SU-DHL-6 (cell line): ENCODE data around the gene LRRC73.
"Not testable (repeated sequence)": the region's sequence is repeated elsewhere in the genome, so short reads cannot be mapped to it uniquely, and the experiment has no call there.

Source experiments
- H2AFZ ChIP-seq: fragments of 200-600 bp; sonication (generic); 2 replicates; pipeline ENCODE4 v1.6.1; 2014; ENCODE audit warnings: low read depth, mild to moderate bottlenecking, moderate library complexity, mixed read lengths, antibody characterized with exemption, low read length; ENCODE audit not compliant: severe bottlenecking
- H3F3A ChIP-seq: fragments of 200-600 bp; shearing (Covaris generic); 2 replicates; pipeline ENCODE4 v1.6.0; 2016; ENCODE audit warnings: antibody characterized with exemption, mild to moderate bottlenecking; ENCODE audit not compliant: insufficient read depth
- H3K27ac ChIP-seq: fragments of 200-600 bp; sonication (generic); 2 replicates; pipeline ENCODE4 v1.5.1; 2016; ENCODE audit warnings: low read depth, mild to moderate bottlenecking, low read length, moderate library complexity, mixed read lengths
- H3K27me3 ChIP-seq: fragments of 200-600 bp; sonication (generic), shearing (Covaris generic); 2 replicates; pipeline ENCODE4 v1.6.0; 2014; ENCODE audit warnings: mild to moderate bottlenecking, low read length
- H3K36me3 ChIP-seq: fragments of 200-600 bp; sonication (generic); 2 replicates; pipeline ENCODE4 v1.6.1; 2014; ENCODE audit warnings: mild to moderate bottlenecking, low read length, mixed read lengths
- H3K4me2 ChIP-seq: fragments of 300-600, 200-600 bp; shearing (Covaris generic), sonication (generic); 2 replicates; pipeline ENCODE4 v1.6.0; 2014; ENCODE audit warnings: low read length, low read depth, mild to moderate bottlenecking; ENCODE audit not compliant: poor library complexity, severe bottlenecking
- H3K4me3 ChIP-seq: fragments of 200-600 bp; sonication (generic); 2 replicates; pipeline ENCODE4 v1.5.1; 2014; ENCODE audit warnings: antibody characterized with exemption, low read length, mild to moderate bottlenecking, mixed read lengths; ENCODE audit not compliant: insufficient read depth, poor library complexity, severe bottlenecking
- H3K79me2 ChIP-seq: fragments of 200-600 bp; sonication (generic); 2 replicates; pipeline ENCODE4 v1.6.1; 2014; ENCODE audit warnings: mild to moderate bottlenecking, low read length, moderate library complexity; ENCODE audit not compliant: insufficient read depth
- H3K9ac ChIP-seq: fragments of 200-600 bp; sonication (generic); 2 replicates; pipeline ENCODE4 v1.7.0; 2014; ENCODE audit warnings: mild to moderate bottlenecking, low read length
- H3K9me2 ChIP-seq: fragments of 200-600 bp; sonication (generic); replicated peaks from 2 replicates; pipeline ENCODE4 v1.6.1; 2014; ENCODE audit warnings: low read length; ENCODE audit not compliant: insufficient read depth
- H3K9me3 ChIP-seq: fragments of 200-600 bp; sonication (generic); 2 replicates; pipeline ENCODE4 v1.6.1; 2014; ENCODE audit warnings: low read length, mixed read lengths; ENCODE audit not compliant: insufficient read depth
- H4K20me1 ChIP-seq: fragments of 200-600 bp; sonication (generic); 2 replicates; pipeline ENCODE4 v1.6.1; 2014; ENCODE audit warnings: low read depth, mild to moderate bottlenecking, antibody characterized with exemption, low read length, moderate library complexity, mixed read lengths
- CTCF ChIP-seq: fragments of 200-600 bp; sonication (generic); IDR thresholded peaks from one replicate; pipeline ENCODE4 v1.5.1; 2017; ENCODE audit warnings: antibody characterized with exemption, mild to moderate bottlenecking, low read length, moderate library complexity; ENCODE audit not compliant: insufficient read depth, poor library complexity, severe bottlenecking
- EZH2phosphoT487 ChIP-seq: fragments of 200-600 bp; sonication (generic), shearing (Covaris generic); conservative IDR thresholded peaks from 2 replicates; pipeline ENCODE4 v1.6.1; 2018; ENCODE audit warnings: mild to moderate bottlenecking, antibody characterized with exemption, low read length, moderate library complexity, mixed read lengths

Gene LRRC73

GRCh38 chr6:43459535-43459934 lies 50.6 kb downstream of the LRRC73 start:
- Histone ChIP-seq H3F3A (peaks cover 12% of the 10 kb centered on the region; the same call in 1 of the 2 replicates), H3K9me2 (no peaks in the 10 kb centered on the region), H3K36me3 (no peaks in the 10 kb centered on the region), H3K27ac (no peak overlapping the region), H3K4me3 (no peak overlapping the region), H3K9me3 (no peaks in the 10 kb centered on the region), H3K79me2 (no peaks in the 10 kb centered on the region), H3K4me2 (no peak overlapping the region), H3K9ac (no peak overlapping the region), H4K20me1 (no peaks in the 10 kb centered on the region), H3K27me3 (no peaks in the 10 kb centered on the region), H2AFZ (no peak overlapping the region)
- TF ChIP-seq CTCF: no peak
- TF ChIP-seq EZH2phosphoT487: no peak

- H4K20me1 ChIP-seq, H3K9me3 ChIP-seq, H3K27me3 ChIP-seq, H3K36me3 ChIP-seq, H3K9me2 ChIP-seq, H3K4me3 ChIP-seq, H3K79me2 ChIP-seq, H3K9ac ChIP-seq, H2AFZ ChIP-seq, H3K4me2 ChIP-seq, H3K27ac ChIP-seq: not testable (repeated sequence)
- peaks cover 23% of the 10 kb centered on the region for H3F3A ChIP-seq
These were observed 52.0 kb downstream of the LRRC73 start for GRCh38 chr6:43458154-43458553.

GRCh38 chr6:43457643-43458042 lies 52.5 kb downstream of the LRRC73 start:
- H3K9ac ChIP-seq: no peak overlapping the region
- H3K79me2 ChIP-seq: no peaks in the 10 kb centered on the region
- no peak overlapping the region for H3K4me2 ChIP-seq

More at GRCh38 chr6:43457643-43458042, 52.5 kb downstream of the LRRC73 start:
- Histone ChIP-seq H3K9me2 (no peaks in the 10 kb centered on the region), H3K27ac (no peak overlapping the region), H3K36me3 (no peaks in the 10 kb centered on the region), H3K4me3 (no peak overlapping the region), H3F3A (peaks cover 24% of the 10 kb centered on the region), H2AFZ (no peak overlapping the region), H3K27me3 (no peaks in the 10 kb centered on the region), H3K9me3 (no peaks in the 10 kb centered on the region), H4K20me1 (no peaks in the 10 kb centered on the region)
- no peak for TF ChIP-seq CTCF
- TF ChIP-seq EZH2phosphoT487: no peak
